SW 1271 (cell line): ENCODE results near the gene RNASEL.

ENCODE experiments used
- DNase-seq, 2 experiments: peaks; one replicate each; lab custom pipeline; 2025; lab: John Stamatoyannopoulos, UW

RNASEL gene

GRCh38 chr1:182621906-182622305 lies 32.9 kb upstream of the RNASEL start:
- no peak for DNase-seq

GRCh38 chr1:182620924-182621585 lies 32.0 kb upstream of the RNASEL start:
- no peak for DNase-seq

- DNase-seq = no peak
Measured at GRCh38 chr1:182617734-182618351, 28.8 kb upstream of the RNASEL start.

- DNase-seq = no peak
Measured at GRCh38 chr1:182617014-182617429, 28.0 kb upstream of the RNASEL start.

GRCh38 chr1:182616130-182617013 lies 27.3 kb upstream of the RNASEL start:
- no peak for DNase-seq

GRCh38 chr1:182615468-182616129 lies 26.5 kb upstream of the RNASEL start:
- no peak for DNase-seq

- peak in 1 of 2 experiments; percentile 7 for DNase-seq
Measured at GRCh38 chr1:182614796-182615454, 25.9 kb upstream of the RNASEL start.

GRCh38 chr1:182611787-182612186 lies 22.7 kb upstream of the RNASEL start:
- DNase-seq = no peak

- no peak for DNase-seq
Measured at GRCh38 chr1:182611326-182611725, 22.3 kb upstream of the RNASEL start.

GRCh38 chr1:182610606-182611194 lies 21.6 kb upstream of the RNASEL start:
- no peak for DNase-seq

GRCh38 chr1:182608845-182609610 lies 20.0 kb upstream of the RNASEL start:
- no peak for DNase-seq

GRCh38 chr1:182608236-182608635 lies 19.2 kb upstream of the RNASEL start:
- DNase-seq = no peak

GRCh38 chr1:182607566-182607965 lies 18.5 kb upstream of the RNASEL start:
- no peak for DNase-seq

- DNase-seq = peak; percentile 43 to 50
Measured at GRCh38 chr1:182604175-182605164, 15.4 kb upstream of the RNASEL start, which contains the start of gene RGS16. Gene RGS16, minus strand, starts transcription at chr1:182604389. Its CDS starts 130 bp downstream, at chr1:182604259.

- DNase-seq = no peak
Measured at GRCh38 chr1:182603646-182604174, 14.7 kb upstream of the RNASEL start.

- DNase-seq = no peak
Measured at GRCh38 chr1:182602935-182603645, 14.0 kb upstream of the RNASEL start.

GRCh38 chr1:182601913-182602312 lies 12.9 kb upstream of the RNASEL start:
- DNase-seq = no peak

GRCh38 chr1:182601416-182601786 lies 12.3 kb upstream of the RNASEL start:
- DNase-seq = peak in 1 of 2 experiments; percentile 65
